Measurements from ENCODE around the gene GLS.

Gene GLS

GRCh38 chr2:190997526-190998113, 117.0 kb downstream of the GLS start:
- DNase-seq, result no peak

GRCh38 chr2:190999058-190999457, 118.4 kb downstream of the GLS start:
- no peak for DNase-seq

GRCh38 chr2:190999949-191000665, 119.5 kb downstream of the GLS start:
- DNase-seq, result no peak

- no peak for DNase-seq
Measured at GRCh38 chr2:191001032-191001431, 120.4 kb downstream of the GLS start.

- no peak for DNase-seq
Measured at GRCh38 chr2:191001624-191002023, 121.0 kb downstream of the GLS start.

- DNase-seq, result no peak
Measured at GRCh38 chr2:191003405-191004309, 123.0 kb downstream of the GLS start.

- no peak for DNase-seq
Measured at GRCh38 chr2:191006297-191006696, 125.7 kb downstream of the GLS start.

GRCh38 chr2:191006997-191007783, 126.6 kb downstream of the GLS start:
- no peak for DNase-seq

- DNase-seq, result no peak
Measured at GRCh38 chr2:191008286-191008685, 127.7 kb downstream of the GLS start.

- no peak for DNase-seq
Measured at GRCh38 chr2:191009541-191010374, 129.1 kb downstream of the GLS start.

GRCh38 chr2:191010887-191011885, 130.6 kb downstream of the GLS start:
- no peak for DNase-seq

- DNase-seq, result no peak
Measured at GRCh38 chr2:191012346-191012745, 131.7 kb downstream of the GLS start.

- peak; percentile 84 for DNase-seq
Measured at GRCh38 chr2:191012845-191013681, 132.4 kb downstream of the GLS start.

GRCh38 chr2:191013682-191013931, 133.0 kb downstream of the GLS start:
- DNase-seq, result no peak

GRCh38 chr2:191013932-191014652, 133.5 kb downstream of the GLS start, which contains the start of gene STAT1:
TSS of gene STAT1 (minus strand) at chr2:191014171. CDS start at chr2:191010003, 4,168 bp downstream.
- DNase-seq, result peak; percentile 97

- DNase-seq, result no peak
Measured at GRCh38 chr2:191014653-191015020, 134.0 kb downstream of the GLS start.
